Measurements from ENCODE around the gene COL16A1. TPM values are rescaled to one million over a fixed set of nuclear protein-coding genes. Genes with fewer than 3 reads are reported as not detected.

COL16A1 gene
- 570 TPM for total RNA-seq (ENCODE audit: insufficient read depth, low replicate concordance)

DNA sequence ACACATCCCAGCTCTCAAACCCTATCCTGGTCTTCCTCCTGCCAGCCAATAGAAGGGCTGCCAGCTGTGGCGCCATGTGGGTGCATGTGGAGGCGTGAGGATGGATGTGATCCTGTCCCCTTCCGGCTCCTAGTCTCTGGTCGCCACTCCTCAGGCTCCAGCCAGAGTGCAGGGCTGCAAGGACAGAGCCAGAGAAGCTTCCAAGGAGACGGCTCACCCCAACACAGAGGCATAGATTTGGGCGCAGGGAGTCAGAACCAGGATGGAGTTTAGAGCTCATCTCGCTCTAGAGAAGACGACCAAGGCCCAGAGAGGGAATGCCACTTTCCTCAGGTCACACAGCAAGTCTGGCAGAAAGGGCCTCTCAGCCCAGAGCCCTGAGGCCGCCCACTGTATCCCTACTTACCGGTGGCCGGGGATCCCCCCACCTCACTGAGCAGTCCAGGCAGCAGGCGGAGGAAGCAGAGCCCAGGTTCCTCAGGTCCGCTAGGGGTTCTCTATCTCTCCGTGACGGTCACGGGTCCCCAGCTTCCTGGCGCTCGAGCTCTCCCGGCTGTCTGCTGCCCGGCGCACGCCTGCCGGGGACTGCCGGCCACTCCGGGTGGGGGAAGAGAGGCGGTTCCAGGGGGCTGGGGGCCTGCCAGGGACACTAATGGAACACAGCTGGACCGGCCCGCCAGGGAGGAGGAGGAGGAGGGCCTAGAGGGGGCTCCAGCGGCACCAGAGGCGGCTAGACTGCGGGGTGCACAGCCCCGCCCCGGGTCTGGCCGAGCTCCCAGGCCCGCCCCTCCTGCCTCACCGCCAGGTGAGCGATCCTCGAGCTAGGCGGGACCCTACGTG, at the start of gene COL16A1:
Gene COL16A1 (minus strand): TSS at position 587 of the 840 bp plus-strand sequence. CDS start 1,824 bp downstream, outside the sequence.
- DNase-seq (ENCODE audit: low spot score): peak; percentile 93

DNA sequence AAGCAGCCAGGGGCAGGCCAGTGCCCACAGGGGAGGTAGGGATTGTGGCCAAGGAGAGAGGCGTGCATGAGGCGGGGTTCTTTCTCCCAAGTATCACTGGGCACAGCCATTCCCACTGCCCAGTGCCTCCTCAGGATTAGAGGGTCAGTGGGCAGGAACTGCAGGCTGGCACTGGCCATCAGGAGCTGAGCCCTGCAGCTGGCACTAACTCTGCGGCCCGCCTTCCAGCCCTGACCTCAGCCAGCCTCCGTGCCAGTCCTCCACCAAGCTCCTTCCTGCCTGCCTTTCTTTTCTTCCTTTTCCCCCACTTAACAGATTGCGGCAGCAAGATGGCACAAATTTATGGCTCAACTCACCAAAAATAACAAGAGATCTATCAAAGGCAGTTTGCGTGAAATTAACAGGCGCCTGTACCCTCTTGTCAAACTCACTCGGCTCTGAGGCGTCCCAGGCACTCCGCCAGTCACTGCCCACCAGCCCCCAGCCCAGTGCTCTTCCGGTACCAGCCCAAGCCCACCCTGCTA, 49.2 kb upstream of the COL16A1 start:
- no peak for DNase-seq (ENCODE audit: low spot score)

GRCh38 chr1:31752258-31752657, 48.4 kb upstream of the COL16A1 start:
- peak; percentile 43 for DNase-seq (ENCODE audit: low spot score)

DNA sequence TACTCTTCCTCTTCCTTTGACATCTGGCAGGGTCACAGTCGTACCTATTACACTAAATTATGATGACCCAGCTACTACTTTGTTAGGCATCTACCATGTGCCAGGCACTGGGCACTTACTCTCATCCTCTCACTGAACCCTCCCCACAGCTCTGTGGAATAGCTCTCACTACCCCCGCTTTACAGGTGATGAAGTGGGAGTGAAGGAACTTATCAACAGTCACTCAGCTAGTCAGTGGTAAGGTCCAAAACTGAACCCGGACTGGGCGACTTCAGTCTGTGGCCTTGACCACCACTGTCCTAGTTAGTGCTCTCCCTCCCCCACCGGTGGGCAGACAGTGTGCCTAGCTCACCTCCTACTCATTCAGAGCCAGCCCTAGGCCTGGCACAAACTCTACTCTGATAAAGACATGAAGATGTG, 48.0 kb upstream of the COL16A1 start:
- DNase-seq (ENCODE audit: low spot score): no peak

DNA sequence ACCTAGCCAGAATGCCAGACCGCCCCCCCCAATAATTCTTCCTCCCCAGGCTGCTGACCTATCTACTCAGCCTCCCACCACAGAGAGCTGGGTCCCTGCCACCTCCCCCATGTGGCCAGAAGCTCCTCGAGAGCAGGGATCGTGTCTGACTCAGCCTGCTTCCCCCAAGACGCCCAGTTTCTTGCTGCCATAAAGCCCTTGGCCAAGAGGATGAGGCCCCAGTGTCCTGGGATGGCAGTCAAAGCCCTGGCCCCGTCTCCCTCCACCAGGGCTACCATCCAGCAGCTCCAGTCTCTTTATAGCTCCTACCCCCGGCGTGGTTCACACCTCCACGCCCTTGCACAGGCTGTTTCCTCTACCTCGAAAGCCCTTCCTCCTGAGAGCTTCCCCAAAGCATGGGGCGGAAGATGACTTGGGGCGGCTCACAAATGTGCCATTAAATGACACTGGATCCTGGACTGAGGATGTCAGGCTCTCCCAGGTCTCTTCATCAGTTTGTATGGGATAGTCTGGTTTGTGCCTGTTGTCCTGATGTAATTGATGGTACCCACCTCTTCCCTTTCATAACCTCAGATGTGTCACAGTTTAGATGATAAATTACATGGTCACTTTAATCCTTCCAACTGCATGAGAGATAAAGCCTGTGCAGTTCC, 47.2 kb upstream of the COL16A1 start:
- no peak for DNase-seq (ENCODE audit: low spot score)

DNA sequence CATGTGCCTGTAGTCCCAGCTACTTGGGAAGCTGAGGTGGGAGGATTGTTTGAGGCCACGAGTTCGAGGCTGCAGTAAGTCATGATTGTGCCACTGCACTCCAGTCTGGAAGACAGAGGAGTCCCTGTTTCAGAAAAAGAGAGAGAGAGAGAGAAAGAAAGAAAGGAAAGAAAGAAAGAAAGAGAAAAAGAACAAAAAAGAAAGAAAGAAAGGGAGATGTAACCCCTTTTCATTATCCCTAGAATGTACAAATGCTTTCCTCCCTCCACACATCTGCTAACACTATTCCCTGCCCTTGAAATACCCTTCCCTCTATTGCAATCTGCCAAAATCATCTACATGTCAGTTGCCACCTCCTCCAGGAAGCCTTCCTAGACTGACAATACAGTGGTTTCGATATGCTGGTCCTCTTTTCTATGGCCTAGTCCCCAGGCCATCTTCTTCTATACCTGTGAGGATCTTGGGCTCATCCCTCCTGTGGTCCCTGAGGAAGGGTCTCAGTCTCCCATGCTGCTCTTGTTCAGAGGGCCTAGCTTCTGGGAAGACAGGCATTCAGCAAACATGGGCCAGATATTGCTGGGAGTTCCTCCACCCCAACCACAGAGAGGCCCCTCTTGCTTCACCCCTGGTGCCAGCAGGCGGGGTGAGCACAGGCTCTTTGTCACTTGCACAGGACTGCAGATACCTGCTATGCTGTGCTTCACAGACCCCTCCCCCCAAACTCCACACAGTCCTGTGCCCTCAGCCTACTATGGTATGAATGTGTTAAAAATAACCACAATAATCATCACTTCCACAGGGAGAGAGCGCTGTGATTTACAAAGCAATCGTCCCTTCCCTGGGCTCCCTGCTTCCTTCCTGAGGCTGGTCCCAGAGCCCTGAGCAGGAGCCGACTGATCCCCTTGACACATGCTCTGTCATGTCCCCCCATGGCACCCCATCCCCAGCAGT, 46.2 kb upstream of the COL16A1 start:
- DNase-seq (ENCODE audit: low spot score): no peak

DNA sequence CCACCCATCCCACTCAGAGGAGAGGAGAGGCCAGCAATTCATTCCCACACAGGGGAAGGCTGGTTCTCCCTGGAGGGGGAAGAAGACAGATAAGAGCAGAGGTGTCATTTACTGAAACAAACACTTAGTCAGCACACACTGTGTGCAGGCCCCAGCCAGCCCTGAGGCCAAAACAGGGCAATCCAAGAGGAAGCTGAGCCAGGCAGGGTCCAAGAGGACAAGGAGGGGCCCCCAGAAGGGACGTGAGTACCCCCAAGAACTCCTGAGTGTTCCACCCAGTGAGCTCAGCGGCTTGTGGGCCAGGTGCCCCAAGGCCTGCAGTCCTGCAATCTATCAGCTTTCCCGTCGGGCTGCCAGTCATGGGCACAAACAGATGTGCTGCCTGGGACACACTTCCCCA, 44.5 kb upstream of the COL16A1 start:
- peak; percentile 45 for DNase-seq (ENCODE audit: low spot score)

DNA sequence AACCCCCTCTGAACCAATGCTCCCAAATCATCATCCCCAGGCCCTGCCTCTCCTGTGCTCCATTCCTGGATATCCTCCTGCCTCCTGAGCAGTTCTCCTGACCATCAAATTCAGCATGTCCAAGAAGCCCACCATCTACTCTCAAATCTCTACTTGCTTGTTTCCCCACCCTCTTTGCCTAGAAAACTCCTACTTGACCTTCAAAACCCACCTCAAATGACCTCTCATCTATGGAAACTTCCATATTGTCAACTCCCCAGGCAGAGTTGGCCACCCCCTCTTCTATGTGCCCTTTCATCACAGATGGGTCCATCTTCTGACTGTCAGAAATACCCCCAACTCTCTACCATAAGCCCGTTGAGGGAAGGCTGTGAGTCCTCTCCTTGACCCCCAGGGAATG, 43.5 kb upstream of the COL16A1 start:
- no peak for DNase-seq (ENCODE audit: low spot score)

DNA sequence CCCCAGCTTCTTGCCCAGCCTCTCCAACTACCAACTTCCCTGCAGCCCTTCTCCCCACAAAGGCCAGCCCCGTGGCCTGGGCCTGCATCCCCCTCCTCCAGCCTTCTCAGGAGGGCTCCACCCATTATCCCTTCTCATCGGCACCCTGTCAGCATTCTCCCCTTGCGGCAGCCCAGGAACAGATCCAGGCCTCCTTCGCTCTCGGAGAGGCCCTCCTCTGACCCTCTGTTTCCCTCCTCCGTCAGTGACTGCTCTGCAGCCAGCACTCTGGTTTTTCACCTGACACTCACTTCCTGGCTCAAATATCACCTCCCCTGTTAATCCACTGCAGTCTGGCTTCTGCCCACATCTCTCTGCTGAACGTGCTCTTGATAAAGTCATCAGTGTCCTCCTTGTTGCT, 42.9 kb upstream of the COL16A1 start:
- DNase-seq (ENCODE audit: low spot score): peak; percentile 50

DNA sequence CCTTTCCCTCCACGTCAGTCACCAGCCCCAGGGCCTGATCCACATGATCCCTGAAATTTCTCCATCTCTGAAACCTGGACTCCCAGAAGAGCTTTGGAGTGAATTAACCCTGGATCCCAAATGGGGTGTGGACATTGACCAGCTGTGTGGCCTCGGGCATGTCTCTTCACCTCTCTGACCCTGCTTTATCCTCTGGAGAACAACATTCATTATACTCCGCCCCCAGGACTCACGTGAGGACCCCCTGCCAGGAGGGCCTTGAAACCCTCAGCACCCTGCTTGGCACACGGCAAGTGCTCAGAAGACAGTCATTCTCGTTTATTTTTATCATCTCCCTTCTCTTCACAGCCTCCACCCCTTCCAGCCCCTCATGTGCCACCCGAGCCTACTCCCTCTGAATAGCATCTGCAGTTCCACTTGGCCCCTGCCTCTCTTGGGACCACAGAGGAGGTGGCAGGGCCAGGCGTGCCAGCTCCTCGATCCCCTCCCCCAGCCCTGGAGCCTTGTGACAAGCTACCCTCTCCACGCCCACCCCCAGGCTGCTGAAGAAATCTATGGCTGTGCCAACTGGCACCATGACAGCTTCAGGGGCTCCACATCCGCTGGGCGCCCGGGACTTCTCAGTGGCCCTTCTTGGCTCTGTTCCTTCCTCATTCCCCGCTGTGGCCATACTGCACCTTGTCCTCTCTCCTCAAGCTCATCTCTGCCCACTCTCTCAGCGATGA, 42.3 kb upstream of the COL16A1 start:
- DNase-seq (ENCODE audit: low spot score): no peak

DNA sequence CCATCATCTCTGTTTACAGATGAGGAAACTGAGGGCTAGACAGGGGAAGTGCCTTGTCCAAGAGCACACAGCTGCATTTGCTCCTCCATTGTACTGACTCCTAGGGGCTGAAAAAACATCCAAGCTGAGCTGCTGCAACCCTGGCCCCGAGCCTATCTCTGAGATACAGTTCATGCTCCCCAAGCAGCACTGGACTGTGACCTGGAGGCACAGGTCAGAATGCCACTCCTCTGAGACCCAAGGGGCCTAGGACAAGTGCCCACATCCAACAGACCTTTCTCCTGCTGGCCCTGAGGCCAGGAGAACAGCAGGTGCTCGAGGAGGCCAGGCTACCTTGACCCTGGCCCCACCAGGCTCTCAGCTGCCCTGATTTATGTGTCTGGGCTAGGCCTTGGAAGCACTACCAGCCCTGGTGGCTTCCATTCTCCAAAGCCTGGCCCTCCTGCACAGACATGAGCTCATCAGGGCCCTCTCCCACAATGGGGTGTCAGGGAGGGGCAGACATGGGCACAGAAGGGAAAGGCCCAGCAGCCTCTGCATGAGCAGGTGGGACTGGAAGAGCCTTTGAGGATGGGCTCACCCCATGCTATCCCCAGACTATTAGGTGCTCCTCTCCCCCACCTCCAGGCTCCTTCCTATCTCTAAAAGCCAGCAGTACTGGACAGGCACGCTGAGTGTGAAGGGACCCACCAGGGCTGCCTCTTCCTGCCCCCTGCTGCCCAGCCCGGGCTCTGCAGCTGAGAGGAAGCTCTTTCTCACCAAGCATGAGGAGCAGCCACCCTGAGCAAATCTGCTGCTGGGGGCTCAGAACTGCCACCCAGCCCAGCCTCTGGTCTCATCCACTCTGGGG, 41.5 kb upstream of the COL16A1 start:
- DNase-seq (ENCODE audit: low spot score): peak; percentile 48

DNA sequence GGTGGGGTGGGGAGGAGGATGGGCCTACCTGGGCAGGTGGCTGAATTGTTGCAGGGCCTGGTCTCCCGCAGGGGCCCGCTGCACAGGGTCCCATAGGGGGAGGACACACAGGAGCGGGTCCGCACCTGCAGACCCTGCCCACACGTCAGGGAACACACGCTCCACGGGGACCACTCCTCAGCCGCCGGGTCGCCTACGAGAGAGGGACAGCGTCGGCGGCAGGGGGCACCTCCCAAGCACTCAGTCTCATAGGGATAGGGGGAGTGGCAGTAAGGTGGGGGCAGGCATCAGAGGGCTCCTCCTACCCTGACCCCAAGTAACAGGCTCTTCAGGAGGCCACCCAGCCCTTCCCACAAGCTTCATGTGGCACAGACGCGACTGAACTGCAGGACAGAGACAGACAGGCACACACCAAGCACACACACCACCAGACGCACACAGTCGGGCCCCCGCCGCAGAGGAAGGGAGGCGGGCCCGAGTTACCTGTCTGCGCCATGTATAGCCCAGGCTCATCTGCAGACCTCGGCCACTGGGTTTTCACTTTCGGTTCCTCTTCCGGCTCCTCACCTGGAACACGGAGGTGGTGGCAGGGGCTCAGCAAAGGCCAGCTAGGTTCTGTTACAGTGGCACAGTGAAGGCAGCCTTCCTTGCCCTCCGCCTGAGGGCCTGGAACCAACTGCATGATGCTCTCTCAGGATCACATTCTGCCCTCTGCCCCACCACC, 40.5 kb upstream of the COL16A1 start:
- DNase-seq (ENCODE audit: low spot score): no peak

- DNase-seq (ENCODE audit: low spot score): no peak
Observed at GRCh38 chr1:31742462-31743212, 38.8 kb upstream of the COL16A1 start.

DNA sequence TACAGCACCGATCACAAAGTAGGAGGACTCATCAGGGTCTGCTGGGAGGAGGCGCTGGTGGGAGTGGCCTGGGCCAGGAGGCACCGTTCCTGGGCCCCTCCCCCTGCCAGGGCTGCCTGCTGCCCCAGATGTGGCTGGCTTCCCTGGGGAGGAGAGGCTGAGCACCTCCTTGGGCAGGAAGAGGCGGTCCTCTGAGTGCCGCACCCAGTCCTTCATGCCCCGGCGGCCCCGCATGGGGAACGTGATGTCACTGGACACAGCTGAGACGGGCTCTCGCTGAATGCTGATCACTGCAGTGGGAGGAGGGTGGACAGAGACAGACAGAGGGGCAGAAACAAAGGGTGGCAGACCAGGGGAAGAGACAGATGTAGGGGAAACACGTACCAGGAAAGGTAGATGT, 35.5 kb upstream of the COL16A1 start:
- DNase-seq (ENCODE audit: low spot score): no peak

DNA sequence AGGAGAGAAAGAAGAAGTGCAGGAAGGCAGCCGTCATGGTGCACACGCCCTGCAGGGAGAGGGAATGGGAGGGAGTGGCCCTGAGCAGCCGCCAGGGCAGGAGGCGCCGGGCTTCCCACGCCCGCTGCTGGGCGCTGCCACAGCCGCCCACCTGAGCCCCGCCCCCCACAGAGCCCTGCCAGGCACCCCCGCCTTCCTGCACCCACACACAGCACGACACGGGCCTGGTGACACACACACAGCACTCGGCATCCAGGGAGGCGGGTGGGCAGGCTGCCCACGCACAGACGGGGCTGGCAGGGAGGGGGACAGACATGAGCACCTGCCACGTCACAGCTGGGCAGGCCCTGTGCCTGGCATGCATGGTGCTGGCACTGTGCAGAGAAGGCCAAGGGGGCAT, 32.9 kb upstream of the COL16A1 start:
- no peak for DNase-seq (ENCODE audit: low spot score)

DNA sequence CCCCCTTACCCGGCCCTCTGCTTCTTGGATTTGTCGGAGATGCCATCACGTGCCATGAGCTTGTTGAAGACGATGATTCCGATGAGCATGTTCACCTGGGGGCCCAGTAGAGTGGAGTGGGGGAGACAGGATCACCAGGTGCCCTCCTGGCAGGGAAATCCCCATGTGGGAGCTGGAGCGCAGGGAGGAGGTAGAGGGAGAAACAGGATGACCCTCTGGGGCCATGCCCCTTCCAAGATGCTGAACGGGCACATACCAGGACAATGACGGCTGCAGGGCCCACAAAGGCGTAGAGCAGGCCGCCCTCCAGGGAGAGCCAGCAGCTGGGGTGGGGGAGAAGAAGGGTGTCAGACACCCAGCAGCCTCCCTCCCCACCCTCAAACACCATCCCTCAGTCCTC, 31.8 kb upstream of the COL16A1 start:
- no peak for DNase-seq (ENCODE audit: low spot score)

- DNase-seq (ENCODE audit: low spot score): no peak
Observed at GRCh38 chr1:31734582-31735107, 30.8 kb upstream of the COL16A1 start.

Measured in umbilical cord (tissue), 2 donors.